ENCODE measurements around the gene DIPK1C. TPM values are rescaled to one million over a fixed set of nuclear protein-coding genes. Genes with fewer than 3 reads are reported as not detected.

DIPK1C gene
- total RNA-seq, 4 donors from 2014 or later, result not detected

DNA sequence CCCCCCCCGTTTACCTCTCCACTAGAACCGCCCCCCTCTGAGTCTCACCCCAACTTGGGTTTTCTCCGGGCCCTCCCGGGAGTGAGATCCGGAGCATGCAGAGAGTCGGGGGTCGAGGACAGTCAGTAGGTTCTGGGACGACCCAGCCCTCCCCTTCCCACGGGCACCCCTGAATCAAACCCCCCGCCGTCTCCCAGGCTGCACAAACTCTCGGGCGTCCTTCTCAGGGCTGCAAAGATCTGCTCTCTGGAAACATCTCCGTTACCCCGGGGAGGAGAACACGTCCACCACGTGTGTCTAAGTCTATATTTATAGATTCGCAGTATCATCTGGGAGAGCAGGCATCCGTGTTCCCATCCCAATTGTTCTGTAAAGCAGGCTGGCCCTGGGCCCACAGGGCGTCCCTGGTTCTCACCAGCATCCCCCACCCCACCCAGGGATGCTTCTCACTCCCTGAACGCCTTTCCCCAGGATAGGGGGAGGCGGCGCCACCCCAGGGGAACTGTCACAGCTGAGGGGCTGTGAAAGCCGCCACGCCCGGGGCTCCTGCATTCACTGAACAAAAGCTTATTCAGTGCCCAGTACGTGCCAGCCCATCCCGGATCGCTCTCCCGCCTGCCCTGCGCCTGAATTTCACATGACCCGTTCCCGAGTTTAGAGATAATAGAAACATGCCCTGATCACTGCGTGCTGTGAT lies 765 bp upstream of the DIPK1C start:
- TF ChIP-seq, protein P1, sequence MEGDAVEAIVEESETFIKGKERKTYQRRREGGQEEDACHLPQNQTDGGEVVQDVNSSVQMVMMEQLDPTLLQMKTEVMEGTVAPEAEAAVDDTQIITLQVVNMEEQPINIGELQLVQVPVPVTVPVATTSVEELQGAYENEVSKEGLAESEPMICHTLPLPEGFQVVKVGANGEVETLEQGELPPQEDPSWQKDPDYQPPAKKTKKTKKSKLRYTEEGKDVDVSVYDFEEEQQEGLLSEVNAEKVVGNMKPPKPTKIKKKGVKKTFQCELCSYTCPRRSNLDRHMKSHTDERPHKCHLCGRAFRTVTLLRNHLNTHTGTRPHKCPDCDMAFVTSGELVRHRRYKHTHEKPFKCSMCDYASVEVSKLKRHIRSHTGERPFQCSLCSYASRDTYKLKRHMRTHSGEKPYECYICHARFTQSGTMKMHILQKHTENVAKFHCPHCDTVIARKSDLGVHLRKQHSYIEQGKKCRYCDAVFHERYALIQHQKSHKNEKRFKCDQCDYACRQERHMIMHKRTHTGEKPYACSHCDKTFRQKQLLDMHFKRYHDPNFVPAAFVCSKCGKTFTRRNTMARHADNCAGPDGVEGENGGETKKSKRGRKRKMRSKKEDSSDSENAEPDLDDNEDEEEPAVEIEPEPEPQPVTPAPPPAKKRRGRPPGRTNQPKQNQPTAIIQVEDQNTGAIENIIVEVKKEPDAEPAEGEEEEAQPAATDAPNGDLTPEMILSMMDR (IDR thresholded peaks at IDR 0.05; ENCODE audit: low read depth), result no peak

DNA sequence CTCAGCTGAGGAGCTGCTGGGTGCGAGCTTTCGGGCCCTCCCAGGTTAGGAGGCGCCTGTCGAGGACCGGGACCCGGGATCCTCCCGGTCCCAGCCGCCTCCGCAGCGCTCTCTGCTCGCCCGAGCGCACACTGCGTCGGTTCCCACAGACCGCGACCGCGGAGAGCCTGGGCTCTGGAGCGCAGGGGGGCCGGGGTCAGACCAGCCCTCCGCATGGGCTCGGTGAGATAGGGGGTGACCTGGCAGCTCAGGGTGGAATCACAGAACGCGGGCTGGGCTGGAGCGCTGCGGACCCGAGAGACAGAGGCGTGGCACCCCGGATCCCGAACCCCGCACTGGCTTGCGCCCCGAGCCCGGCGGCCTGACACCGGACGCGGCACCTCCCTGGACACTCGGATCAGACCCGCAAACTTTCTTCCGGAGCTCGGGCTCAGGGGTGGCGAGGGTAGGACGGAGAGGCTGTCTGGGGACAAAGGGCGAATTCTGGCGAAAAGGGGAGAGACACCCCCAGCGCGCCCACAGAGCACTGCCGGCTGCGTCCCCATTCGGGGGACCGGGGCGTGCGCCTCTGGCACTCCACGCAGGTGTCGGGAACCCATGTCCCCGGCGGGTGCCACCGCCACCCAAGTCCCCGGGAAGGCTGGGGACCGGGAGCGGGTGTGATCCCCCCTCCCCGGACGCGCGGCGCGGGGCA lies 612 bp downstream of the DIPK1C start:
- TF ChIP-seq, protein P1 (IDR thresholded peaks at IDR 0.05; ENCODE audit: low read depth), result no peak

DNA sequence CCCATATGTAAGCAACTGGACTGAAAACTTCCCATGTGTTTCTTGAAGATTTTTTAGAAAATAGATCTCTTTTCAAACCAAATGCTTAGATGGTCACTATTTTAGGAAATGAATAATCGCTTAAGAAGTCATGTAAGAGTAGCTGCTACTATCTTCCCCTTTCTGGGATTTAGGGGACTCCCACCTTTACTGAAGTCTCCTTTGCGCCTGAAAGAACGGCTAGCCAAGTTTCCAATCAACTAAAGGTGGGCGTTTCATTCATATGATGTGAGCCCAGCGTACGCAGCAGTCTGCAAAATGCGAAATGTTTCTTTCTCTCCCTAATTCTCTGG lies 1.1 kb downstream of the DIPK1C start:
- TF ChIP-seq, protein P1 (IDR thresholded peaks at IDR 0.05; ENCODE audit: low read depth), result no peak

DNA sequence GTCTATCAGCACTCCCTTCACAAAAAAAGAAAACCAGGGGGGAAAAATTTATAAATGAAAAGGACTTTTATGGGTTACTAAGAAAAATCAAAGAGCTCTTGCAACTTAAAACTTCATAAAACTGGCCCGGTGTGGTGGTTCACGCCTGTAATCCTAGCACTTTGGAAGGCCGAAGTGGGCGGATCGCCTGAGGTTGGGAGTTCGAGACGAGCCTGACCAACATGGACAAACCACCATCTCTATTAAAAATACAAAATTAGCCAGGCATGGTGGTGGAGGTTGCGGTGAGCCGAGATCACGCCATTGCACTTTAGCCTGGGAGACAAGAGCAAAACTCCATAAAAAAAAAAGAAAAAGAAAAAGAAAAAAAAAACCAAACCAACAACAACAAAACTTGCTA lies 1.7 kb downstream of the DIPK1C start:
- TF ChIP-seq, protein P1 (IDR thresholded peaks at IDR 0.05; ENCODE audit: low read depth), result no peak

DNA sequence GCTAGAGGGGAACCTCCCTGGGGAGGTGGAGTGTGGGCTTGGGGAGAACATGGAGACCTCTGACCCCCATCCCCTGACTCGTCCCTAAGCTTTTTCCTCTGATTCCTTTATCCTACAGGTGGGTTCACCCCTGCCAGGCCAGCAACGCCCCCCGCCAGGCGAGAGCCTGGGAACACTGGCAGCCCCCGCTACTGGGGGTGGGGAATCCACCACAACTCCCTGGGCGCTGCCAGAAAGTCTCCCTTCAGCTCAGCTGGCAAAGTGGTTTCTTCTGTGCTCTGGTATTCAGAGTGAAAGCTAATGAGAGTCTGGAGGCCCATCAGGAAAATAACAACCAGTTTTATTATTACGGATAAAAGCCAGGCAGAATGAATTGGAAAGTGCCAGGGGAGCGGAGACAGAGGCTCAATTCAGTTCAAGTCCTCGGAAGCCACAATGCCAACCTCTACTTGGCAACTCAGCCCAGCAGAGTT lies 2.8 kb downstream of the DIPK1C start:
- TF ChIP-seq, protein P1 (IDR thresholded peaks at IDR 0.05; ENCODE audit: low read depth), result no peak

DNA sequence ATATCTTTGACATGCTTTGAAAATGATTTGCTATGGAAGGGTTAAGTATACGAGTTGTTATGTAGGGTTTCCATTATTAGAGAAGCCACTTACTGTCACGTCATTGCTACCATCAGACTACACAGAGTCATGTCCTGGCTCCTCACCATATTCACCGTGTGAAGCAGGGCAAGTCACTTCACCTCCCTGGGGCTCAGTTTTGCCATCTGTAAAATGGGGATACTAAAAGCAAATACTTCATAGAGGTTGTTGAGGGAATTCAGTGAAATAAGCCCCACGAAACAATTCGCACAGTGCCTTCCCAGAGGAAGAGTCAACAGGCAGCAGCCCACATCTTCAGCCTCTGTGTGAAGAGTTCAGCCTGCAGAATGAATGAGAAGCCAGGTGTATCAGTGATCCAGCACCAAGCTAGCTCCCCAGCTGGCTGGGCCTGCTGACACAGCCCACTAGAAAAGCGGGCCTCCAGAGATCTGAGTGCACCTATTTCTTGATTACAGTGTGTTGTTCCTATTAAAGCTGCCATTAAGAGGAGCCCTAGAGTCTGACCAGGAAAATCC lies 3.4 kb downstream of the DIPK1C start:
- TF ChIP-seq, protein P1 (IDR thresholded peaks at IDR 0.05; ENCODE audit: low read depth), result no peak

DNA sequence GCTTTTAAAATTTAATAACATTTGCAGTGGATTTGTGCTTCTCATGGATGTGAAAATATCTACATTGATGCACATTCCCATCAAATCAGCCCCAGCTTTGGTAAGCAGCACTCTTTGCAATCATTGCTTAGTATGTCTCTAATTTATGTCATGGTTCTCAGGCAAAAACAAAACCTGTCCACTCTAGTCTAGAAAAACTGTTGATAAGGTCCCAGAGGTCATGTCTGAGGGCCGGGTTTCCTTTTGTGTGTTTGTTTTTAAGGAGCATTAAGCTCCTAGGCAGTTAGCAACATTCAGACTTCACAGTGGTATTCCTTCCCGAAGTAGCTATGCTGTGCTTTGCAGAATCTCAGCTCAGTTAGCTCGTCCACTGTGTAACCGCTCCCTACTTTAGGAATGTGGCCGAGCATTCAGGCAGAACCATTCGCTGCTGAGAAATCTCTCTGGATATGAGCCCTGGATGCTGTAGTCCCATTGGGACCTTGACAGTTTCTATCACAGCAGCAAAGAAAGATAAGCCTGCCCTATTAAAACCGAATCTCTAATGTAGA lies 4.0 kb downstream of the DIPK1C start:
- TF ChIP-seq, protein P1 (IDR thresholded peaks at IDR 0.05; ENCODE audit: low read depth), result no peak

Data from subcutaneous adipose tissue (tissue), 4 donors.